Lower leg skin (tissue), 4 donors: ENCODE data around the gene ALS2. TPM values are rescaled to one million over a fixed set of nuclear protein-coding genes. Genes with fewer than 3 reads are reported as not detected.

Experiments
- DNase-seq, 2 donors: peaks; one replicate each; pipeline ENCODE4 v3.0.0-alpha.2; 2019; ENCODE audit warnings: low spot score in 2 of 2
- H3K4me3 ChIP-seq: fragments of 200-600 bp; sonication (generic); 2 replicates; pipeline ENCODE4 v1.5.1; 2017; ENCODE audit warnings: mild to moderate bottlenecking, low read depth; ENCODE audit not compliant: poor library complexity, severe bottlenecking
- POLR2A ChIP-seq, 2 donors: fragments of 450-650 bp; IDR thresholded peaks; one replicate each; pipeline ENCODE4 v1.6.1; 2016 to 2017; ENCODE audit warnings: antibody characterized with exemption in 2 of 2, mild to moderate bottlenecking in 1 of 2, moderate library complexity in 1 of 2
- WGBS, 2 donors: methylation state at CpG; one replicate each; pipeline ENCODE4 v1.1.5; 2018; 5-methylcytosine and 5-hydroxymethylcytosine counted together
- intact Hi-C: fragments of 100-400 bp; cut with DNase I; formaldehyde crosslinking; loops from one replicate; pipeline ENCODE4 v1.15.0; 2023; ENCODE audit warnings: low total_unique reads
- total RNA-seq, 4 donors: library from RNA; depleted of rRNA; stranded (reverse); fragments of >200 nt; gene quantifications; one replicate each; pipeline ENCODE4 v1.1.0, GENCODE V29; 2016
- TF ChIP-seq, protein P1 (sequence below), 3 donors: fragments of 450-650 bp; IDR thresholded peaks; one replicate each; pipeline ENCODE4 v1.5.1; 2016; ENCODE audit warnings: antibody characterized with exemption in 3 of 3, mild to moderate bottlenecking in 3 of 3, moderate library complexity in 2 of 3

ALS2 gene
- total RNA-seq, 4 donors from 2014 or later = 8.6 to 26.4 (median 17.9) TPM

DNA sequence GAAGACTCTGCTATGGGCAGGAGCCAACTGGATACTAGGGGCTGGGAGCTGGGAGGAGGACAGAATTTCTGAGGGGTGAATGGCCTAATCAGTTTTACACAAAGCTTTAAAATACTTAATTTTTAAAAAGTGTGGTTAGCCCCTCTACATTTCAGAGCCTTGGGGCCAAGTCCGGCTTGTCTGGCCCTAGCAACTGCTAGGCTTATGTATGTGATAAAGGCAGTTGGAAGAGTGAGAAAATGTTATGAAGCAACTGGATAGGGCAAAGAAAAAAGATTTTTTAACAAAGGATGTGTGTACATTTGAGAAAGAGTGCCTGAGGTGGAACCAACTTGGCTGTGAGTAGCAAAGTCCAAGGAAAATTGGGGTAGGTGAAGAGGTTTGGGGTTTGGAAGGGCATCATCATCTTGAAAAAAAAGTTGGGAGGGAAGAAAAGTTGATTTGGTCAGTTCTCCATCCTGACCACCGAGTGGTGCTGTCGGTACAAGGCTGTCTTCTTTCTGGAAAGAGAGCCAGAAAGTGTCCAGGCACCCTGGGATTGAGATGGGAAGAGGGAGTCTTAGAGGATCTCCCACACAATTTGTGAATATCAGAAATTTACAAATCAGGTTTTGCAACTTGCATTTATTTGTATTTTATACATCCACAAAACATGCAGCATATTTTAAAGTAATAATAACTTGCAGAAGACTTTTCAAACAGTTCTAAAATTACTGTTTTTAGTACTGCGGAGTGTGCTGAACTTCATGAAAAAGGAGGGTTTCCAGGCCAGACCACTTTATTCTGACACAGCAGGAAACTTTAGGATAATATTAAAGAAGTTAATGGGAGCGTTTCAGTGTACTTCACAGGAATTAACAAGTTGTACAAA is 15.1 kb upstream of the ALS2 start:
- TF ChIP-seq, protein P1, sequence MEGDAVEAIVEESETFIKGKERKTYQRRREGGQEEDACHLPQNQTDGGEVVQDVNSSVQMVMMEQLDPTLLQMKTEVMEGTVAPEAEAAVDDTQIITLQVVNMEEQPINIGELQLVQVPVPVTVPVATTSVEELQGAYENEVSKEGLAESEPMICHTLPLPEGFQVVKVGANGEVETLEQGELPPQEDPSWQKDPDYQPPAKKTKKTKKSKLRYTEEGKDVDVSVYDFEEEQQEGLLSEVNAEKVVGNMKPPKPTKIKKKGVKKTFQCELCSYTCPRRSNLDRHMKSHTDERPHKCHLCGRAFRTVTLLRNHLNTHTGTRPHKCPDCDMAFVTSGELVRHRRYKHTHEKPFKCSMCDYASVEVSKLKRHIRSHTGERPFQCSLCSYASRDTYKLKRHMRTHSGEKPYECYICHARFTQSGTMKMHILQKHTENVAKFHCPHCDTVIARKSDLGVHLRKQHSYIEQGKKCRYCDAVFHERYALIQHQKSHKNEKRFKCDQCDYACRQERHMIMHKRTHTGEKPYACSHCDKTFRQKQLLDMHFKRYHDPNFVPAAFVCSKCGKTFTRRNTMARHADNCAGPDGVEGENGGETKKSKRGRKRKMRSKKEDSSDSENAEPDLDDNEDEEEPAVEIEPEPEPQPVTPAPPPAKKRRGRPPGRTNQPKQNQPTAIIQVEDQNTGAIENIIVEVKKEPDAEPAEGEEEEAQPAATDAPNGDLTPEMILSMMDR (IDR thresholded peaks at IDR 0.05) = no peak
- no peak for TF ChIP-seq POLR2A (IDR thresholded peaks at IDR 0.05)
- no peak for DNase-seq
- WGBS, 2 donors = 32 to 36% methylated on average over 5 of the region's 5 CpGs
- intact Hi-C loops = no loop called here
- no peak overlapping the region for H3K4me3 ChIP-seq

DNA sequence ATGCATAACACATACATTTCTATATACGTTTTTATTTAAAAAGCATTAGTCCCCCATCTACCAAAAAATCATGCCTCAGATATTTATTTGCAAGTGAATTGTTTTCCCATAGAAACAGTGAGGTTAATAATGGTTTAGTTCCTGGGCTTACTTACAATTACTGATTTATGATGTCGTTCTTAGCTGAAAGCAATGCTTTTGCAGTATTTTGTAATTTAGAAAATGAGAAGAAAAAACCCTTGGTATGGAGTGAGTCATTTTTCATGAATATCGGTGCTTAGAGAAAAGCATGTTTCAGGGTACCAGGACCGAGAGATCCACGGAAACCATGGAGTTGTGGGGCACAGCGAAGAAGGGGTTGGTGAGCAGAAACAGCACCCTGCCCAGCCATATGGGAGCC is 13.6 kb upstream of the ALS2 start:
- TF ChIP-seq, protein P1 (IDR thresholded peaks at IDR 0.05) = no peak
- TF ChIP-seq POLR2A (IDR thresholded peaks at IDR 0.05) = no peak
- 80 to 81% methylated on average over 6 of the region's 6 CpGs for WGBS, 2 donors
- no peak for DNase-seq
- no peak overlapping the region for H3K4me3 ChIP-seq
- intact Hi-C loops = no loop called here

DNA sequence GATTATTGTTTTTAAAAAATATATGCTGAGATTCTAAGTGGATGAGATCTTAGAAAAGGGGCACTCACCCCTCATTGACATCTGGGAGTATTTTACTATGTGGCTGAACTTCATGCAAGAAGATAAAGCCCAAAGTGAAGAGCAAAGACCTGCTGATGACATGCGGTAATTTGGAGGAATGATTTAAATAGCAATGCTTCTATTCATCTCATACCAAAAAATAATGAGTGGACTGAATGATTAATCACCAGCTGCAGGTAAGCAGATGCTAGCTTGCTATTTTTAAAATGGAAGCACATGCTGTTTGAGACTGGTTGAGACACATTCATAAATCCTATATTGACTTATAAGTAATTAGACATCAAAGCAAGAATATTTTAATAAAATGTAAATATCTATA is 12.9 kb upstream of the ALS2 start:
- intact Hi-C loops = no loop called here
- WGBS, 2 donors = 53 to 60% methylated on average over 1 of the region's 1 CpG
- H3K4me3 ChIP-seq = no peak overlapping the region
- TF ChIP-seq, protein P1 (IDR thresholded peaks at IDR 0.05) = no peak
- TF ChIP-seq POLR2A (IDR thresholded peaks at IDR 0.05) = no peak
- no peak for DNase-seq

DNA sequence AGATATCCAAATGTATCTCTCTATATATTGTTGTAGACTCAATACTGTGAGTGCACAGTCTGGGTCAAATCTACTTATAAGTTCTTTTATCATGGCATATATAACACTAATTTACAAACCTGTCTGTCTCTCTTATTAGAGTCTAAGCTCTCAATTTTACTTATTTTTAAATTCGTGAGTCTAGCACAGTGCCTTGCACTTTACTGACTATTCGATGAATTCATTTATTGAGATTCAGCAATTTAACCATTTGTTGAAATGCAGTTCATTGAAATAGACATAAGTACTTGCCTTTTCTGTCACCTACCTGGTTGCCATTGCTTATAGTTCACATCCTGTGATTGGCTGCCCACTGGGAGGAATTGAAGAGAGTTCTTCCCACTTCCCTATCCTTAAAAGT is 10.3 kb upstream of the ALS2 start:
- DNase-seq = no peak
- intact Hi-C loops = no loop called here
- 85 to 89% methylated on average over 2 of the region's 2 CpGs for WGBS, 2 donors
- no peak overlapping the region for H3K4me3 ChIP-seq
- no peak for TF ChIP-seq POLR2A (IDR thresholded peaks at IDR 0.05)
- TF ChIP-seq, protein P1 (IDR thresholded peaks at IDR 0.05) = no peak

DNA sequence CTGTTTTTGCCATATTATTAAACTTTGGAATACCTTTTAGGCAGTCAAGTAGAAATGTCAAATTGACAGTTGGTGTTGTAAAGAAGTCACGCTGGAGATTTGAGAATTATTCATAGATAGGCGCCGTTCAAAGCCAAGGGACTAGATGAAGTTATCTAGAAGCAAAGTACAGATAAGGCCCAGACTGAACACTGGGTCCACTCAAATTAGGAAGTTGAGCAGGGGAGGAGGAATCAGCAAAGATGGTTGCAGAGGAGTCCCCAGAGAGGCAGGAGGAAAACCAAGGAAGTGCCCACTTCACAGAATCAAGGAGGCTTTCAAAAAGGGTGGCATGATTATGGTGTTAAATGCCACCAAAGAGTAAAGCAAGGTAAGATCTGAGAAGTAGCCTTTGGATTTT is 9.6 kb upstream of the ALS2 start:
- intact Hi-C loops = no loop called here

More for the DNA sequence above, 9.6 kb upstream of the ALS2 start:
- no peak overlapping the region for H3K4me3 ChIP-seq
- TF ChIP-seq, protein P1 (IDR thresholded peaks at IDR 0.05) = no peak
- TF ChIP-seq POLR2A (IDR thresholded peaks at IDR 0.05) = no peak
- WGBS, 2 donors = 88 to 90% methylated on average over 3 of the region's 3 CpGs
- no peak for DNase-seq
